Measurements from ENCODE around the gene SNED1. TPM values are rescaled to one million over a fixed set of nuclear protein-coding genes. Genes with fewer than 3 reads are reported as not detected.

SNED1 gene
- total RNA-seq, 1 experiment from 2014 or later = 2.8 TPM

GRCh38 chr2:240990726-240991377, 7.6 kb upstream of the SNED1 start:
- TF ChIP-seq EZH2 (IDR thresholded peaks at IDR 0.05; ENCODE audit: low read depth) = no peak
- no peak for TF ChIP-seq CTCF (conservative IDR thresholded peaks at IDR 0.05)
- Histone ChIP-seq H3K4me2 (peak overlapping the region; percentile 62; the same call in 1 of the 2 replicates), H2AFZ (no peak overlapping the region), H3K27me3 (ENCODE audit: insufficient read depth, low read depth) (no peaks in the 10 kb centered on the region), H4K20me1 (ENCODE audit: insufficient read depth) (no peaks in the 10 kb centered on the region), H3K4me1 (replicated peaks; ENCODE audit: insufficient read depth) (peaks cover 27% of the 10 kb centered on the region), H3K9me3 (ENCODE audit: insufficient read depth, low read depth) (no peaks in the 10 kb centered on the region), H3F3A (ENCODE audit: insufficient read depth, low read depth) (peaks cover 5% of the 10 kb centered on the region; the same call in 1 of the 2 replicates), H3K36me3 (ENCODE audit: low read depth) (no peaks in the 10 kb centered on the region), H3K27ac (no peak overlapping the region), H3K4me3 (no peak overlapping the region), H3K9me2 (ENCODE audit: insufficient read depth) (no peaks in the 10 kb centered on the region), H3K79me2 (ENCODE audit: low read depth) (no peaks in the 10 kb centered on the region)
- ChIA-PET CTCF (interaction anchor here (1.2 kb wide), 1 partner anchor 92 kb away, joined by 3 read pairs; no protein-coding TSS in a partner anchor), POLR2A (ENCODE audit: unreplicated experiment) (no interaction called here)
- no peak for DNase-seq
- intact Hi-C loops (cut with micrococcal nuclease; ENCODE audit: unreplicated experiment) = loop anchor here (2.0 to 5.0 kb wide), 3 partner anchors 86 to 140 kb away; partner anchors contain the start of gene MAB21L4
- no TSS peak for BruUV-seq (replicated peaks)

GRCh38 chr2:240991378-240992263, 6.8 kb upstream of the SNED1 start:
- Histone ChIP-seq H2AFZ (0 out of 2 replicates have a peak overlapping the region, but pooled peaks have one; percentile 64), H3K36me3 (ENCODE audit: low read depth) (no peaks in the 10 kb centered on the region), H3K9me3 (ENCODE audit: insufficient read depth, low read depth) (no peaks in the 10 kb centered on the region), H3K4me3 (no peak overlapping the region), H3K4me1 (replicated peaks; ENCODE audit: insufficient read depth) (peaks cover 27% of the 10 kb centered on the region), H3F3A (ENCODE audit: insufficient read depth, low read depth) (peaks cover 5% of the 10 kb centered on the region; the same call in 1 of the 2 replicates), H3K9me2 (ENCODE audit: insufficient read depth) (no peaks in the 10 kb centered on the region), H3K27me3 (ENCODE audit: insufficient read depth, low read depth) (no peaks in the 10 kb centered on the region), H3K4me2 (peak overlapping the region; percentile 62), H4K20me1 (ENCODE audit: insufficient read depth) (no peaks in the 10 kb centered on the region), H3K79me2 (ENCODE audit: low read depth) (no peaks in the 10 kb centered on the region), H3K27ac (peak overlapping the region; percentile 18; the same call in 1 of the 2 replicates)
- peak; percentile 95 to 96 for DNase-seq
- no TSS peak for BruUV-seq (replicated peaks)
- ChIA-PET CTCF (interaction anchor here (0.6 to 1.2 kb wide), 2 partner anchors 93 to 134 kb away, joined by 3 to 5 read pairs; no protein-coding TSS in a partner anchor), POLR2A (ENCODE audit: unreplicated experiment) (no interaction called here)
- intact Hi-C loops (cut with micrococcal nuclease; ENCODE audit: unreplicated experiment) = loop anchor here (2.0 to 5.0 kb wide), 3 partner anchors 86 to 141 kb away; partner anchors contain the start of gene MAB21L4
- no peak for TF ChIP-seq CTCF (conservative IDR thresholded peaks at IDR 0.05)
- TF ChIP-seq EZH2 (IDR thresholded peaks at IDR 0.05; ENCODE audit: low read depth) = no peak

- intact Hi-C loops (cut with micrococcal nuclease; ENCODE audit: unreplicated experiment) = loop anchor here (5.0 kb wide), 2 partner anchors 85 to 95 kb away; partner anchors contain the start of gene MAB21L4
- Histone ChIP-seq H3K4me1 (replicated peaks; ENCODE audit: insufficient read depth) (peaks cover 16% of the 10 kb centered on the region), H3K36me3 (ENCODE audit: low read depth) (no peaks in the 10 kb centered on the region), H3K4me3 (no peak overlapping the region), H3K4me2 (peak overlapping the region; percentile 53), H2AFZ (0 out of 2 replicates have a peak overlapping the region, but pooled peaks have one; percentile 64), H3K79me2 (ENCODE audit: low read depth) (no peaks in the 10 kb centered on the region), H3K9me3 (ENCODE audit: insufficient read depth, low read depth) (no peaks in the 10 kb centered on the region), H4K20me1 (ENCODE audit: insufficient read depth) (no peaks in the 10 kb centered on the region), H3F3A (ENCODE audit: insufficient read depth, low read depth) (peaks cover 5% of the 10 kb centered on the region; the same call in 1 of the 2 replicates), H3K27me3 (ENCODE audit: insufficient read depth, low read depth) (no peaks in the 10 kb centered on the region), H3K9me2 (ENCODE audit: insufficient read depth) (no peaks in the 10 kb centered on the region), H3K27ac (no peak overlapping the region)
- ChIA-PET POLR2A (ENCODE audit: unreplicated experiment) (no interaction called here), CTCF (no interaction called here)
- no peak for TF ChIP-seq EZH2 (IDR thresholded peaks at IDR 0.05; ENCODE audit: low read depth)
- no TSS peak for BruUV-seq (replicated peaks)
- no peak for DNase-seq
Observed at GRCh38 chr2:240992572-240993291, 5.7 kb upstream of the SNED1 start.

All from PC-9 (cell line).